HEK293T (cell line): Measurements from ENCODE around the gene PPP1R7.

Source experiments
- CTCF ChIA-PET: fragments of 350-600 bp; formaldehyde crosslinking; extraction: SDS; loops from one replicate; lab custom pipeline; 2021; ENCODE audit warnings: antibody characterized with exemption, inconsistent platforms; lab: Yijun Ruan, JAX
- POLR2A ChIA-PET: fragments of 350-600 bp; formaldehyde crosslinking; extraction: SDS; loops from one replicate; lab custom pipeline; 2020; ENCODE audit warnings: antibody characterized with exemption, inconsistent platforms; lab: Yijun Ruan, JAX
- DNase-seq: peaks from one replicate; pipeline ENCODE4 v3.0.0; 2012; ENCODE audit warnings: mixed read lengths; ENCODE audit errors: extremely low spot score
- ARNT ChIP-seq: fragments of 450-650 bp; IDR thresholded peaks from 2 replicates; pipeline ENCODE4 v1.6.1; 2017; ENCODE audit warnings: mild to moderate bottlenecking
- BHLHE40 ChIP-seq: fragments of 450-650 bp; IDR thresholded peaks from 2 replicates; pipeline ENCODE4 v1.6.1; 2016; ENCODE audit warnings: mild to moderate bottlenecking, moderate library complexity, borderline replicate concordance
- CTBP1 ChIP-seq: fragments of 450-650 bp; IDR thresholded peaks from 2 replicates; pipeline ENCODE4 v1.6.1; 2016; ENCODE audit warnings: borderline replicate concordance
- ELF4 ChIP-seq: fragments of 450-650 bp; IDR thresholded peaks from 2 replicates; pipeline ENCODE4 v1.6.1; 2017; ENCODE audit warnings: antibody characterized with exemption
- FOXA1 ChIP-seq: fragments of 450-650 bp; IDR thresholded peaks from 2 replicates; pipeline ENCODE4 v1.6.1; 2016; ENCODE audit warnings: mild to moderate bottlenecking
- FOXK2 ChIP-seq: fragments of 450-650 bp; IDR thresholded peaks from 2 replicates; pipeline ENCODE4 v1.6.1; 2016; ENCODE audit warnings: mild to moderate bottlenecking
- FOXM1 ChIP-seq: fragments of 450-650 bp; IDR thresholded peaks from 2 replicates; pipeline ENCODE4 v1.6.1; 2017; ENCODE audit warnings: mild to moderate bottlenecking, borderline replicate concordance
- HDGF ChIP-seq: fragments of 450-650 bp; IDR thresholded peaks from 2 replicates; pipeline ENCODE4 v1.6.1; 2017; ENCODE audit warnings: antibody characterized with exemption, borderline replicate concordance
- L3MBTL2 ChIP-seq: fragments of 450-650 bp; conservative IDR thresholded peaks from 2 replicates; pipeline ENCODE4 v1.6.1; 2016; ENCODE audit warnings: mild to moderate bottlenecking
- LEF1 ChIP-seq: fragments of 450-650 bp; IDR thresholded peaks from 2 replicates; pipeline ENCODE4 v1.6.1; 2017; ENCODE audit warnings: mild to moderate bottlenecking, borderline replicate concordance
- NFRKB ChIP-seq: fragments of 450-650 bp; IDR thresholded peaks from 2 replicates; pipeline ENCODE4 v1.6.1; 2016; ENCODE audit warnings: mild to moderate bottlenecking, moderate library complexity
- PKNOX1 ChIP-seq: fragments of 450-650 bp; IDR thresholded peaks from 2 replicates; pipeline ENCODE4 v1.6.1; 2016
- SP1 ChIP-seq: fragments of 450-650 bp; IDR thresholded peaks from 2 replicates; pipeline ENCODE4 v1.6.1; 2017
- SUZ12 ChIP-seq: fragments of 450-650 bp; IDR thresholded peaks from 2 replicates; pipeline ENCODE4 v1.6.1; 2016; ENCODE audit warnings: mild to moderate bottlenecking
- TARDBP ChIP-seq: fragments of 450-650 bp; IDR thresholded peaks from 2 replicates; pipeline ENCODE4 v1.6.1; 2016
- ZNF384 ChIP-seq: fragments of 450-650 bp; IDR thresholded peaks from 2 replicates; pipeline ENCODE4 v1.6.1; 2016

PPP1R7 gene

GRCh38 chr2:241216211-241216761 is 66.0 kb downstream of the PPP1R7 start:
- ChIA-PET CTCF (no interaction called here), POLR2A (no interaction called here)
- TF ChIP-seq SUZ12 (no peak), HDGF (no peak), LEF1 (no peak), ELF4 (no peak), FOXM1 (no peak), L3MBTL2 (no peak), FOXA1 (no peak), ZNF384 (no peak), CTBP1 (no peak), TARDBP (no peak), BHLHE40 (no peak), FOXK2 (no peak), SP1 (no peak), PKNOX1 (no peak), ARNT (no peak), NFRKB (no peak)
- no peak for DNase-seq

GRCh38 chr2:241217320-241218031 is 67.2 kb downstream of the PPP1R7 start:
- ChIA-PET CTCF (no interaction called here), POLR2A (no interaction called here)
- DNase-seq, result peak; percentile 59
- no peak for TF ChIP-seq BHLHE40
- no peak for TF ChIP-seq NFRKB
- TF ChIP-seq SP1, result no peak
- TF ChIP-seq SUZ12, result no peak
- TF ChIP-seq L3MBTL2, result peak; percentile 49; the same call in 1 of the 2 replicates
- no peak for TF ChIP-seq PKNOX1
- TF ChIP-seq FOXA1, result no peak
- no peak for TF ChIP-seq FOXM1
- no peak for TF ChIP-seq CTBP1

- TF ChIP-seq CTBP1 (no peak), PKNOX1 (no peak), FOXK2 (no peak), L3MBTL2 (peak; percentile 59)
- POLR2A ChIA-PET, result interaction anchor here (1.2 kb wide), 1 partner anchor 69 kb away, joined by 3 read pairs; the partner anchor contains the start of gene PASK
- DNase-seq, result peak; percentile 54
- CTCF ChIA-PET, result interaction anchor here (0.9 kb wide), 1 partner anchor 15 kb away, joined by 3 read pairs; no protein-coding TSS in a partner anchor
Measured at GRCh38 chr2:241218131-241219029, 68.1 kb downstream of the PPP1R7 start.

- POLR2A ChIA-PET, result interaction anchor here (1.2 kb wide), 1 partner anchor 70 kb away, joined by 3 read pairs; the partner anchor contains the start of gene PASK
- TF ChIP-seq FOXA1 (no peak), SP1 (no peak), NFRKB (no peak)
- DNase-seq, result no peak
- CTCF ChIA-PET, result interaction anchor here (0.9 kb wide), 1 partner anchor 15 kb away, joined by 3 read pairs; no protein-coding TSS in a partner anchor
Measured at GRCh38 chr2:241219030-241219382, 68.7 kb downstream of the PPP1R7 start.

GRCh38 chr2:241219856-241220356 is 69.6 kb downstream of the PPP1R7 start:
- POLR2A ChIA-PET, result no interaction called here
- no peak for DNase-seq
- TF ChIP-seq FOXA1, result no peak
- TF ChIP-seq CTBP1, result no peak
- no peak for TF ChIP-seq HDGF
- TF ChIP-seq PKNOX1, result no peak
- no peak for TF ChIP-seq ELF4
- TF ChIP-seq SP1, result no peak
- TF ChIP-seq NFRKB, result no peak
- no peak for TF ChIP-seq ARNT
- no peak for TF ChIP-seq ZNF384
- TF ChIP-seq FOXM1, result no peak
- TF ChIP-seq L3MBTL2, result no peak
- no peak for TF ChIP-seq SUZ12
- TF ChIP-seq LEF1, result no peak
- no peak for TF ChIP-seq BHLHE40
- CTCF ChIA-PET, result no interaction called here
